GM12878 (cell line): ENCODE results near the gene MFAP4.

Experiments used
- BCL11A ChIP-seq: IDR thresholded peaks from 2 replicates; pipeline ENCODE4 v1.6.1; 2011; ENCODE audit warnings: low read depth, low read length
- CREM ChIP-seq: IDR thresholded peaks from 2 replicates; pipeline ENCODE4 v1.6.1; 2014; ENCODE audit warnings: antibody characterized with exemption, low read depth
- FOS ChIP-seq: IDR thresholded peaks from 3 replicates; pipeline ENCODE4 v1.6.1; 2011; ENCODE audit warnings: borderline replicate concordance; ENCODE audit not compliant: insufficient read length; ENCODE audit errors: extremely low read depth
- KAT2A ChIP-seq: conservative IDR thresholded peaks from 2 replicates; pipeline ENCODE4 v1.6.1; 2011; ENCODE audit warnings: low read depth, low read length; ENCODE audit not compliant: control insufficient read depth
- NFIC ChIP-seq: IDR thresholded peaks from 2 replicates; pipeline ENCODE4 v1.6.1; 2012; ENCODE audit warnings: low read depth, mild to moderate bottlenecking, inconsistent platforms, low read length, moderate library complexity
- NFYB ChIP-seq: IDR thresholded peaks from 2 replicates; pipeline ENCODE4 v1.6.1; 2011; ENCODE audit warnings: low read depth, mild to moderate bottlenecking, low read length, improper control_type of control experiment, moderate library complexity; ENCODE audit not compliant: insufficient read depth
- RFX5 ChIP-seq: IDR thresholded peaks from 2 replicates; pipeline ENCODE4 v1.6.1; 2011; ENCODE audit warnings: low read depth, low read length, improper control_type of control experiment
- SRF ChIP-seq, 2 experiments: IDR thresholded peaks; 2 replicates each; pipeline ENCODE4 v1.6.1; 2011; ENCODE audit warnings: low read depth in 2 of 2, low read length in 2 of 2, mild to moderate bottlenecking in 1 of 2, moderate library complexity in 1 of 2
- TF ChIP-seq, protein P1 (sequence below), 3 experiments: IDR thresholded peaks in 2 of 3; conservative IDR thresholded peaks in 1 of 3; 2 replicates each; pipeline ENCODE4 v1.5.1; 2011; ENCODE audit warnings: low read depth in 3 of 3, low read length in 3 of 3, mild to moderate bottlenecking in 3 of 3, control low read depth in 2 of 3, moderate library complexity in 2 of 3, inconsistent platforms in 1 of 3, mixed read lengths in 1 of 3; ENCODE audit not compliant: control insufficient read depth in 2 of 3, insufficient read depth in 1 of 3; ENCODE audit errors: extremely low read depth in 1 of 3
- TF ChIP-seq, protein P2 (sequence below): fragments of 450-650 bp; IDR thresholded peaks from 2 replicates; pipeline ENCODE4 v1.6.1; 2014; ENCODE audit warnings: mild to moderate bottlenecking
- TF ChIP-seq, protein P3 (sequence below): fragments of 150-350 bp; IDR thresholded peaks from 2 replicates; pipeline ENCODE4 v1.6.1; 2016; ENCODE audit warnings: low read depth, low read length

DNA sequence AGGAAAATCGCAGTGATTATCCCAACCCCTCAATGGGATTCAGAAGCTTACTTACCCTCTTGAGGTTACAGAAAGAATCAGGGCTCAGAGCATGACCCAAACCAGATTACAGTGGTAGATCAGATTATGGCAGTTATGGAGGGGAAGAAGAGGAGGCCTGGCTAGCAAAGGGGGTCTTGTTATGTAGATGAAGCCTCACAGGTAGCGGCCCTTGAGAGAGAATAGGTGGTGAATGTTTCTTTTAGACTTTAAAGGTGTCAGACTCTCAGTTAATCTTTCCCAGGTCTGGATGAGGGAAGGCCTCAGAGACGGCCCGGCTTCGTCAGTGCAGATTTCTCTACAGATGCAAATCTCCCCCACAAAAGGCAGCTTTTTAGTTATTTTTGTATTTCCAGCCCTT is 39.6 kb upstream of the MFAP4 start:
- TF ChIP-seq, protein P1, sequence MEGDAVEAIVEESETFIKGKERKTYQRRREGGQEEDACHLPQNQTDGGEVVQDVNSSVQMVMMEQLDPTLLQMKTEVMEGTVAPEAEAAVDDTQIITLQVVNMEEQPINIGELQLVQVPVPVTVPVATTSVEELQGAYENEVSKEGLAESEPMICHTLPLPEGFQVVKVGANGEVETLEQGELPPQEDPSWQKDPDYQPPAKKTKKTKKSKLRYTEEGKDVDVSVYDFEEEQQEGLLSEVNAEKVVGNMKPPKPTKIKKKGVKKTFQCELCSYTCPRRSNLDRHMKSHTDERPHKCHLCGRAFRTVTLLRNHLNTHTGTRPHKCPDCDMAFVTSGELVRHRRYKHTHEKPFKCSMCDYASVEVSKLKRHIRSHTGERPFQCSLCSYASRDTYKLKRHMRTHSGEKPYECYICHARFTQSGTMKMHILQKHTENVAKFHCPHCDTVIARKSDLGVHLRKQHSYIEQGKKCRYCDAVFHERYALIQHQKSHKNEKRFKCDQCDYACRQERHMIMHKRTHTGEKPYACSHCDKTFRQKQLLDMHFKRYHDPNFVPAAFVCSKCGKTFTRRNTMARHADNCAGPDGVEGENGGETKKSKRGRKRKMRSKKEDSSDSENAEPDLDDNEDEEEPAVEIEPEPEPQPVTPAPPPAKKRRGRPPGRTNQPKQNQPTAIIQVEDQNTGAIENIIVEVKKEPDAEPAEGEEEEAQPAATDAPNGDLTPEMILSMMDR (IDR thresholded peaks at IDR 0.05 in 2 of 3, conservative IDR thresholded peaks at IDR 0.05 in 1 of 3; ENCODE audit: control insufficient read depth in 2 of 3, extremely low read depth in 1 of 3, insufficient read depth in 1 of 3, low read depth in 3 of 3, low read length in 3 of 3) = no peak
- TF ChIP-seq SRF (IDR thresholded peaks at IDR 0.05; ENCODE audit: low read depth in 2 of 2, low read length in 2 of 2) (no peak), BCL11A (no peak), NFYB (no peak), CREM (no peak), NFIC (no peak), KAT2A (no peak), FOS (no peak), RFX5 (no peak)
- TF ChIP-seq, protein P2, sequence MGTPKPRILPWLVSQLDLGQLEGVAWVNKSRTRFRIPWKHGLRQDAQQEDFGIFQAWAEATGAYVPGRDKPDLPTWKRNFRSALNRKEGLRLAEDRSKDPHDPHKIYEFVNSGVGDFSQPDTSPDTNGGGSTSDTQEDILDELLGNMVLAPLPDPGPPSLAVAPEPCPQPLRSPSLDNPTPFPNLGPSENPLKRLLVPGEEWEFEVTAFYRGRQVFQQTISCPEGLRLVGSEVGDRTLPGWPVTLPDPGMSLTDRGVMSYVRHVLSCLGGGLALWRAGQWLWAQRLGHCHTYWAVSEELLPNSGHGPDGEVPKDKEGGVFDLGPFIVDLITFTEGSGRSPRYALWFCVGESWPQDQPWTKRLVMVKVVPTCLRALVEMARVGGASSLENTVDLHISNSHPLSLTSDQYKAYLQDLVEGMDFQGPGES = no peak
- TF ChIP-seq, protein P3, sequence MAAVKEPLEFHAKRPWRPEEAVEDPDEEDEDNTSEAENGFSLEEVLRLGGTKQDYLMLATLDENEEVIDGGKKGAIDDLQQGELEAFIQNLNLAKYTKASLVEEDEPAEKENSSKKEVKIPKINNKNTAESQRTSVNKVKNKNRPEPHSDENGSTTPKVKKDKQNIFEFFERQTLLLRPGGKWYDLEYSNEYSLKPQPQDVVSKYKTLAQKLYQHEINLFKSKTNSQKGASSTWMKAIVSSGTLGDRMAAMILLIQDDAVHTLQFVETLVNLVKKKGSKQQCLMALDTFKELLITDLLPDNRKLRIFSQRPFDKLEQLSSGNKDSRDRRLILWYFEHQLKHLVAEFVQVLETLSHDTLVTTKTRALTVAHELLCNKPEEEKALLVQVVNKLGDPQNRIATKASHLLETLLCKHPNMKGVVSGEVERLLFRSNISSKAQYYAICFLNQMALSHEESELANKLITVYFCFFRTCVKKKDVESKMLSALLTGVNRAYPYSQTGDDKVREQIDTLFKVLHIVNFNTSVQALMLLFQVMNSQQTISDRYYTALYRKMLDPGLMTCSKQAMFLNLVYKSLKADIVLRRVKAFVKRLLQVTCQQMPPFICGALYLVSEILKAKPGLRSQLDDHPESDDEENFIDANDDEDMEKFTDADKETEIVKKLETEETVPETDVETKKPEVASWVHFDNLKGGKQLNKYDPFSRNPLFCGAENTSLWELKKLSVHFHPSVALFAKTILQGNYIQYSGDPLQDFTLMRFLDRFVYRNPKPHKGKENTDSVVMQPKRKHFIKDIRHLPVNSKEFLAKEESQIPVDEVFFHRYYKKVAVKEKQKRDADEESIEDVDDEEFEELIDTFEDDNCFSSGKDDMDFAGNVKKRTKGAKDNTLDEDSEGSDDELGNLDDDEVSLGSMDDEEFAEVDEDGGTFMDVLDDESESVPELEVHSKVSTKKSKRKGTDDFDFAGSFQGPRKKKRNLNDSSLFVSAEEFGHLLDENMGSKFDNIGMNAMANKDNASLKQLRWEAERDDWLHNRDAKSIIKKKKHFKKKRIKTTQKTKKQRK = no peak
